Measurements from ENCODE around the gene FOLH1.
"Not testable (repeated sequence)": the region's sequence is repeated elsewhere in the genome, so short reads cannot be mapped to it uniquely, and the experiment has no call there.

The FOLH1 gene

GRCh38 chr11:49175378-49175777 is 33.0 kb downstream of the FOLH1 start:
- DNase-seq = not testable (repeated sequence)

- DNase-seq = not testable (repeated sequence)
Measured at GRCh38 chr11:49174691-49175366, 33.6 kb downstream of the FOLH1 start.

- not testable (repeated sequence) for DNase-seq
Measured at GRCh38 chr11:49171613-49172012, 36.8 kb downstream of the FOLH1 start.

- DNase-seq = not testable (repeated sequence)
Measured at GRCh38 chr11:49169579-49169978, 38.8 kb downstream of the FOLH1 start.

GRCh38 chr11:49168992-49169391 is 39.4 kb downstream of the FOLH1 start:
- not testable (repeated sequence) for DNase-seq

- no peak for DNase-seq
Measured at GRCh38 chr11:49151211-49151610, 57.2 kb downstream of the FOLH1 start.

- not testable (repeated sequence) for DNase-seq
Measured at GRCh38 chr11:49102356-49102755, 106.0 kb downstream of the FOLH1 start.

Data from CD4-positive, alpha-beta T cell treated with Interleukin-4 for 4 hours (primary cell).